Activated CD4-positive, alpha-beta T cell treated with anti-CD3 and anti-CD28 coated beads, Interleukin-2, amount 10 ng/mL, durations not matched to agents 7 days and 5 days (primary cell): ENCODE data around the gene BTG2. TPM values are rescaled to one million over a fixed set of nuclear protein-coding genes. Genes with fewer than 3 reads are reported as not detected.
"Not testable (repeated sequence)": the region's sequence is repeated elsewhere in the genome, so short reads cannot be mapped to it uniquely, and the experiment has no call there.

Experiments
- CTCF ChIA-PET: fragments of 350-600 bp; sonication (Branson Sonifier 250); formaldehyde crosslinking; loops from one replicate; lab custom pipeline; 2021; ENCODE audit warnings: antibody characterized with exemption; lab: Charles Lee
- POLR2A ChIA-PET: fragments of 350-600 bp; sonication (Branson Sonifier 250); formaldehyde crosslinking; loops from one replicate; lab custom pipeline; 2021; ENCODE audit warnings: antibody characterized with exemption; lab: Charles Lee
- DNase-seq: peaks from one replicate; pipeline ENCODE4 v3.0.0-alpha.2; 2020
- H3K27ac Mint-ChIP-seq: one replicate; pipeline ENCODE4 v1.8.0; 2021; ENCODE audit warnings: mild to moderate bottlenecking, moderate library complexity, mixed read lengths
- H3K27me3 Mint-ChIP-seq: one replicate; pipeline ENCODE4 v1.8.0; 2021; ENCODE audit warnings: mixed read lengths
- H3K36me3 Mint-ChIP-seq: one replicate; pipeline ENCODE4 v1.8.0; 2021; ENCODE audit warnings: low read depth, mixed read lengths
- H3K4me1 Mint-ChIP-seq: one replicate; pipeline ENCODE4 v1.8.0; 2021; ENCODE audit warnings: mixed read lengths
- H3K4me3 Mint-ChIP-seq: one replicate; pipeline ENCODE4 v1.8.0; 2021; ENCODE audit warnings: mild to moderate bottlenecking, moderate library complexity, mixed read lengths
- H3K9me3 Mint-ChIP-seq: one replicate; pipeline ENCODE4 v1.8.0; 2021; ENCODE audit warnings: mixed read lengths
- total RNA-seq, 2 experiments: library from RNA; stranded (reverse); gene quantifications; one replicate each; pipeline ENCODE4 v1.2.3, GENCODE V29; 2021

The BTG2 gene
- total RNA-seq, result 10 to 100 TPM; 73.6 to 82.3 TPM

- peaks cover 43% of the 10 kb centered on the region for H3K36me3 Mint-ChIP-seq
- H3K27ac Mint-ChIP-seq, result peak within 1 kb of the TSS; percentile 96
- peak; percentile 91 for DNase-seq
- peaks cover 57% of the 10 kb centered on the region for H3K4me1 Mint-ChIP-seq
- ChIA-PET POLR2A (interaction anchor here (0.9 to 3.3 kb wide), 2 partner anchors 14 to 16 kb away, joined by 3 to 20 read pairs; no protein-coding TSS in a partner anchor), CTCF (interaction anchor here (1.0 to 9.7 kb wide), 8 partner anchors 11 to 36 kb away, joined by 3 to 144 read pairs (median 44); no protein-coding TSS in a partner anchor)
- no peaks in the 10 kb centered on the region for H3K27me3 Mint-ChIP-seq
- no peaks in the 10 kb centered on the region for H3K9me3 Mint-ChIP-seq
- peak within 1 kb of the TSS; percentile 96 for H3K4me3 Mint-ChIP-seq
Measured at GRCh38 chr1:203304919-203305808, at the start of gene BTG2. TSS of gene BTG2 (plus strand) at chr1:203305519. CDS start at chr1:203305607, 88 bp downstream.

GRCh38 chr1:203256636-203257035 is 48.7 kb upstream of the BTG2 start:
- DNase-seq, H3K27ac Mint-ChIP-seq, H3K36me3 Mint-ChIP-seq, H3K4me3 Mint-ChIP-seq, POLR2A ChIA-PET, H3K4me1 Mint-ChIP-seq, H3K9me3 Mint-ChIP-seq: not testable (repeated sequence)
- CTCF ChIA-PET, result interaction anchor here (0.7 kb wide), 1 partner anchor 84 kb away, joined by 4 read pairs; no protein-coding TSS in a partner anchor
- H3K27me3 Mint-ChIP-seq, result peaks cover 48% of the 10 kb centered on the region

GRCh38 chr1:203263496-203263895 is 41.8 kb upstream of the BTG2 start:
- H3K27me3 Mint-ChIP-seq, result peaks cover 27% of the 10 kb centered on the region
- ChIA-PET POLR2A (no interaction called here), CTCF (interaction anchor here (0.9 to 1.1 kb wide), 2 partner anchors 9 to 70 kb away, joined by 3 read pairs; no protein-coding TSS in a partner anchor)
- no peak overlapping the region for H3K4me3 Mint-ChIP-seq
- no peak overlapping the region for H3K27ac Mint-ChIP-seq
- no peak for DNase-seq
- H3K9me3 Mint-ChIP-seq, result no peaks in the 10 kb centered on the region
- no peaks in the 10 kb centered on the region for H3K36me3 Mint-ChIP-seq
- peaks cover 10% of the 10 kb centered on the region for H3K4me1 Mint-ChIP-seq

GRCh38 chr1:203264052-203264501 is 41.2 kb upstream of the BTG2 start:
- CTCF ChIA-PET, result interaction anchor here (0.6 to 1.2 kb wide), 2 partner anchors 224 to 928 kb away, joined by 3 read pairs; no protein-coding TSS in a partner anchor
- peaks cover 10% of the 10 kb centered on the region for H3K4me1 Mint-ChIP-seq
- no peak overlapping the region for H3K4me3 Mint-ChIP-seq
- H3K9me3 Mint-ChIP-seq, result no peaks in the 10 kb centered on the region
- DNase-seq, result no peak
- H3K27ac Mint-ChIP-seq, result no peak overlapping the region
- H3K36me3 Mint-ChIP-seq, result no peaks in the 10 kb centered on the region
- POLR2A ChIA-PET, result no interaction called here
- H3K27me3 Mint-ChIP-seq, result peaks cover 27% of the 10 kb centered on the region

- no peak for DNase-seq
- H3K4me1 Mint-ChIP-seq, result peaks cover 17% of the 10 kb centered on the region
- ChIA-PET CTCF (no interaction called here), POLR2A (no interaction called here)
- no peaks in the 10 kb centered on the region for H3K9me3 Mint-ChIP-seq
- no peaks in the 10 kb centered on the region for H3K36me3 Mint-ChIP-seq
- peaks cover 16% of the 10 kb centered on the region for H3K27me3 Mint-ChIP-seq
- H3K27ac Mint-ChIP-seq, result no peak overlapping the region
- H3K4me3 Mint-ChIP-seq, result no peak overlapping the region
Measured at GRCh38 chr1:203265541-203265940, 39.8 kb upstream of the BTG2 start.

GRCh38 chr1:203266140-203266539 is 39.2 kb upstream of the BTG2 start:
- POLR2A ChIA-PET, H3K4me3 Mint-ChIP-seq: not testable (repeated sequence)
- CTCF ChIA-PET, result interaction anchor here (1.6 to 7.3 kb wide), 5 partner anchors 20 to 212 kb away, joined by 3 to 177 read pairs (median 16); partner anchors contain the start of gene BTG2

GRCh38 chr1:203267347-203267846 is 37.9 kb upstream of the BTG2 start:
- Mint-ChIP-seq H3K27ac (peak overlapping the region; percentile 86), H3K27me3 (peaks cover 1% of the 10 kb centered on the region), H3K36me3 (no peaks in the 10 kb centered on the region), H3K9me3 (no peaks in the 10 kb centered on the region), H3K4me1 (peaks cover 32% of the 10 kb centered on the region), H3K4me3 (peak overlapping the region; percentile 79)
- ChIA-PET POLR2A (no interaction called here), CTCF (interaction anchor here (0.6 to 7.3 kb wide), 50 partner anchors 10 to 1331 kb away, joined by 3 to 299 read pairs (median 4); partner anchors contain the start of genes BTG2, FMOD, LAX1 and OPTC)
- DNase-seq, result peak; percentile 91

More at GRCh38 chr1:203266140-203266539, 39.2 kb upstream of the BTG2 start:
- Mint-ChIP-seq H3K27me3 (peaks cover 12% of the 10 kb centered on the region), H3K4me1 (peaks cover 23% of the 10 kb centered on the region)
- DNase-seq, H3K9me3 Mint-ChIP-seq, H3K27ac Mint-ChIP-seq, H3K36me3 Mint-ChIP-seq: not testable (repeated sequence)

- H3K27ac Mint-ChIP-seq, result peak overlapping the region; percentile 86
- H3K9me3 Mint-ChIP-seq, result no peaks in the 10 kb centered on the region
- no peaks in the 10 kb centered on the region for H3K36me3 Mint-ChIP-seq
- ChIA-PET CTCF (interaction anchor here (0.6 to 7.3 kb wide), 47 partner anchors 9 to 1332 kb away, joined by 3 to 299 read pairs (median 5); partner anchors contain the start of genes BTG2, FMOD, LAX1 and OPTC), POLR2A (no interaction called here)
- DNase-seq, result no peak
- H3K4me3 Mint-ChIP-seq, result peak overlapping the region; percentile 79
- H3K4me1 Mint-ChIP-seq, result peaks cover 34% of the 10 kb centered on the region
- no peaks in the 10 kb centered on the region for H3K27me3 Mint-ChIP-seq
Measured at GRCh38 chr1:203267912-203268311, 37.4 kb upstream of the BTG2 start.

GRCh38 chr1:203268901-203269653 is 36.2 kb upstream of the BTG2 start:
- H3K4me3 Mint-ChIP-seq, result no peak overlapping the region
- CTCF ChIA-PET, result interaction anchor here (0.6 to 7.3 kb wide), 17 partner anchors 8 to 1311 kb away, joined by 3 to 299 read pairs (median 7); partner anchors contain the start of genes BTG2 and LAX1
- POLR2A ChIA-PET, result no interaction called here
- no peaks in the 10 kb centered on the region for H3K27me3 Mint-ChIP-seq
- no peaks in the 10 kb centered on the region for H3K36me3 Mint-ChIP-seq
- no peak overlapping the region for H3K27ac Mint-ChIP-seq
- peaks cover 46% of the 10 kb centered on the region for H3K4me1 Mint-ChIP-seq
- H3K9me3 Mint-ChIP-seq, result no peaks in the 10 kb centered on the region
- DNase-seq, result peak; percentile 74

GRCh38 chr1:203269654-203270020 is 35.7 kb upstream of the BTG2 start:
- H3K4me3 Mint-ChIP-seq, result no peak overlapping the region
- H3K4me1 Mint-ChIP-seq, result peaks cover 52% of the 10 kb centered on the region
- no peaks in the 10 kb centered on the region for H3K9me3 Mint-ChIP-seq
- no peak for DNase-seq
- CTCF ChIA-PET, result interaction anchor here (0.6 to 7.3 kb wide), 19 partner anchors 8 to 1310 kb away, joined by 3 to 299 read pairs (median 5); partner anchors contain the start of genes BTG2 and LAX1
- H3K27ac Mint-ChIP-seq, result no peak overlapping the region
- H3K27me3 Mint-ChIP-seq, result no peaks in the 10 kb centered on the region
- POLR2A ChIA-PET, result no interaction called here
- H3K36me3 Mint-ChIP-seq, result no peaks in the 10 kb centered on the region

- no peaks in the 10 kb centered on the region for H3K27me3 Mint-ChIP-seq
- CTCF ChIA-PET, result interaction anchor here (0.6 to 7.3 kb wide), 10 partner anchors 16 to 553 kb away, joined by 3 to 299 read pairs (median 32); partner anchors contain the start of gene BTG2
- H3K4me3 Mint-ChIP-seq, result no peak overlapping the region
- POLR2A ChIA-PET, result no interaction called here
- H3K9me3 Mint-ChIP-seq, result no peaks in the 10 kb centered on the region
- H3K36me3 Mint-ChIP-seq, result no peaks in the 10 kb centered on the region
- DNase-seq, result no peak
- H3K4me1 Mint-ChIP-seq, result peaks cover 60% of the 10 kb centered on the region
- H3K27ac Mint-ChIP-seq, result peak overlapping the region; percentile 77
Measured at GRCh38 chr1:203270448-203270847, 34.9 kb upstream of the BTG2 start.
